RWPE2 (cell line): ENCODE data around the gene CACNG4.

Experiments used
- ATAC-seq: fragments of 200-7000 bp; cut with Tn5 transposase; 3 replicates; pipeline ENCODE4 v1.9.1; 2021; ENCODE audit warnings: low read depth
- DNase-seq: peaks from one replicate; pipeline ENCODE4 v3.0.0-alpha.2; 2020; ENCODE audit warnings: low spot score
- H3K27ac ChIP-seq: fragments of 450-650 bp; 2 replicates; pipeline ENCODE4 v1.5.1; 2017; ENCODE audit warnings: mild to moderate bottlenecking; ENCODE audit not compliant: poor library complexity, severe bottlenecking
- H3K27me3 ChIP-seq: fragments of 250-450 bp; sonication (Bioruptor Pico); 2 replicates; pipeline ENCODE4 v1.5.1; 2021; ENCODE audit warnings: mild to moderate bottlenecking, moderate library complexity; ENCODE audit not compliant: insufficient read depth, poor library complexity, severe bottlenecking
- H3K36me3 ChIP-seq: fragments of 250-450 bp; sonication (Bioruptor Pico); 2 replicates; pipeline ENCODE4 v1.5.1; 2020; ENCODE audit warnings: low read depth, mild to moderate bottlenecking, moderate library complexity
- H3K4me1 ChIP-seq: fragments of 250-450 bp; sonication (Bioruptor Pico); 2 replicates; pipeline ENCODE4 v1.5.1; 2021; ENCODE audit warnings: mild to moderate bottlenecking, moderate library complexity; ENCODE audit not compliant: insufficient read depth, poor library complexity, severe bottlenecking
- H3K4me3 ChIP-seq: fragments of 250-450 bp; sonication (Bioruptor Pico); 2 replicates; pipeline ENCODE4 v1.5.1; 2021; ENCODE audit warnings: mild to moderate bottlenecking, moderate library complexity; ENCODE audit not compliant: severe bottlenecking
- H3K9me3 ChIP-seq: fragments of 250-450 bp; sonication (Bioruptor Pico); 2 replicates; pipeline ENCODE4 v1.5.1; 2021; ENCODE audit warnings: mild to moderate bottlenecking, moderate library complexity; ENCODE audit not compliant: severe bottlenecking
- TF ChIP-seq, protein P1 (sequence below): fragments of 450-650 bp; IDR thresholded peaks from one replicate; pipeline ENCODE4 v1.5.1; 2017; ENCODE audit warnings: mild to moderate bottlenecking, moderate library complexity; ENCODE audit not compliant: poor library complexity, severe bottlenecking

Gene CACNG4

DNA sequence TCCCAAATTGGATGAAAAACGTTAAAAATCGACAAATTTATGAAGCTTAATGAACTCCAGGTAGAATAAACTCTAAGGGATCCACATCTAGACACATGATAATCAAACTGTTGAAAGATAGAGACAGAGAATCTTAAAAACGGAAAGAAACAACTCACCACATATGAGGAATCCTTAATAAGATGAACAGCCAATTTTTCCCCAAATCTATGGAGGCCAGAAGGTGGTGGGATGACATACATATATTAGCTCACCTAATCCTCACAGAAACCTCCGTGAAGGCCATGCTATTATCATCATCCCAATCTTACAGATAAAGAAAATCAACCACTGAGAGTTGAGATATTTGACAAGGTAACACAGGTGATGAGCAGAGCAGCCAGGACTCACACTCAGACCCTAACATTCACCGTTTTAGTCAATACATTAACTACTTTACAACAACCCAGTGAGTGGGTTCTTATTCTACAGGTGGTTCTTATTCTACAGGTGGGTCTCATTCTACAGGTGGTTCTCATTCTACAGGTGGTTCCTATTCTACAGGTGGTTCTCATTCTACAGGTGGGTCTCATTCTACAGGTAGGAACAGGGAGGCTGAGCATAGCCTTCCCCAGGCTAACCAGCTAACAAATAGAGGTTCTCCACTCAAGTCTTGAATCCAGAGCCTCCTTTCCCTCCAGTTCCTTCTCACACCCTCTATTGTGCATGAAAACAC, 84.7 kb downstream of the CACNG4 start:
- DNase-seq = no peak
- TF ChIP-seq, protein P1, sequence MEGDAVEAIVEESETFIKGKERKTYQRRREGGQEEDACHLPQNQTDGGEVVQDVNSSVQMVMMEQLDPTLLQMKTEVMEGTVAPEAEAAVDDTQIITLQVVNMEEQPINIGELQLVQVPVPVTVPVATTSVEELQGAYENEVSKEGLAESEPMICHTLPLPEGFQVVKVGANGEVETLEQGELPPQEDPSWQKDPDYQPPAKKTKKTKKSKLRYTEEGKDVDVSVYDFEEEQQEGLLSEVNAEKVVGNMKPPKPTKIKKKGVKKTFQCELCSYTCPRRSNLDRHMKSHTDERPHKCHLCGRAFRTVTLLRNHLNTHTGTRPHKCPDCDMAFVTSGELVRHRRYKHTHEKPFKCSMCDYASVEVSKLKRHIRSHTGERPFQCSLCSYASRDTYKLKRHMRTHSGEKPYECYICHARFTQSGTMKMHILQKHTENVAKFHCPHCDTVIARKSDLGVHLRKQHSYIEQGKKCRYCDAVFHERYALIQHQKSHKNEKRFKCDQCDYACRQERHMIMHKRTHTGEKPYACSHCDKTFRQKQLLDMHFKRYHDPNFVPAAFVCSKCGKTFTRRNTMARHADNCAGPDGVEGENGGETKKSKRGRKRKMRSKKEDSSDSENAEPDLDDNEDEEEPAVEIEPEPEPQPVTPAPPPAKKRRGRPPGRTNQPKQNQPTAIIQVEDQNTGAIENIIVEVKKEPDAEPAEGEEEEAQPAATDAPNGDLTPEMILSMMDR = no peak
- Histone ChIP-seq H3K27me3 (no peaks in the 10 kb centered on the region), H3K27ac (no peak overlapping the region), H3K4me3 (no peak overlapping the region), H3K36me3 (0 out of 2 replicates have a peak, but pooled peaks cover 4% of the 10 kb centered on the region), H3K9me3 (peaks cover 10% of the 10 kb centered on the region), H3K4me1 (no peaks in the 10 kb centered on the region)
- ATAC-seq = no peak

- Histone ChIP-seq H3K4me3 (no peak overlapping the region), H3K9me3 (peaks cover 10% of the 10 kb centered on the region), H3K4me1 (no peaks in the 10 kb centered on the region), H3K27ac (no peak overlapping the region), H3K27me3 (no peaks in the 10 kb centered on the region), H3K36me3 (0 out of 2 replicates have a peak, but pooled peaks cover 4% of the 10 kb centered on the region)
- ATAC-seq (no peak), DNase-seq (no peak)
- TF ChIP-seq, protein P1 = no peak
Measured at GRCh38 chr17:67050066-67050465, 85.6 kb downstream of the CACNG4 start.

GRCh38 chr17:67050471-67051154, 86.1 kb downstream of the CACNG4 start:
- no peaks in the 10 kb centered on the region for H3K4me1 ChIP-seq
- 0 out of 2 replicates have a peak, but pooled peaks cover 4% of the 10 kb centered on the region for H3K36me3 ChIP-seq
- no peak overlapping the region for H3K4me3 ChIP-seq
- peaks cover 10% of the 10 kb centered on the region for H3K9me3 ChIP-seq
- no peak for ATAC-seq
- DNase-seq = no peak
- no peak overlapping the region for H3K27ac ChIP-seq
- TF ChIP-seq, protein P1 = no peak
- no peaks in the 10 kb centered on the region for H3K27me3 ChIP-seq

DNA sequence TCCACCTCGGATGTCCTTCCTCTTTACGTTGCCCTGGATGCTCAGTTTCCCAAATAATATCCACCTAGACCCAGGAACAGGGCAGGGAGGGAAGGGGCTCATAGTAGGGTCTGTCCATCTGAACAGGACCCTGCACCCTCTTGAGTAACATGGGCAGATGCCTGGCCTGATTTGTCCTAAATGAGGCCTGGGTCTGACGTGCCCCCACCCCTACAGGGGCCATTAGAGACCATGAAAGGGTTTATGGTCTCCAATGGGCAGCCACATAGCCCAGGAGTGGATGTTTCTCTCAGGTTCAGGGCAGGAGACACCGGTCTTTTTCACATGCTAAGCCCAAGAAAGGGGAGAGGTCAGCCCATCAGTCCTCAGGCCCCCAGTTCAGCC, 86.6 kb downstream of the CACNG4 start:
- TF ChIP-seq, protein P1 = no peak
- Histone ChIP-seq H3K4me1 (no peaks in the 10 kb centered on the region), H3K27ac (no peak overlapping the region), H3K9me3 (peaks cover 10% of the 10 kb centered on the region), H3K4me3 (no peak overlapping the region), H3K27me3 (no peaks in the 10 kb centered on the region), H3K36me3 (0 out of 2 replicates have a peak, but pooled peaks cover 4% of the 10 kb centered on the region)
- no peak for DNase-seq
- no peak for ATAC-seq
